HEK293 (cell line): Measurements from ENCODE around the gene ZC3H18.

Experiments
- CTCF ChIA-PET: fragments of 350-600 bp; formaldehyde crosslinking; extraction: SDS; loops from one replicate; lab custom pipeline; 2021; ENCODE audit warnings: antibody characterized with exemption; lab: Yijun Ruan, JAX
- POLR2A ChIA-PET: fragments of 300-600 bp; formaldehyde crosslinking; extraction: SDS; loops from one replicate; lab custom pipeline; 2020; ENCODE audit warnings: antibody characterized with exemption, inconsistent platforms; lab: Yijun Ruan, JAX
- H3K27ac ChIP-seq: fragments of 200-500 bp; sonication (Bioruptor generic); 2 replicates; pipeline ENCODE4 v1.5.1; 2014; ENCODE audit warnings: low read depth, low read length, control low read depth, inconsistent platforms; ENCODE audit errors: extremely low read depth
- H3K36me3 ChIP-seq, 2 experiments: fragments of 200-500 bp in 1 of 2; sonication (Bioruptor generic) in 1 of 2; 1 replicate in 1 of 2; 2 replicates in 1 of 2; pipeline ENCODE4 v1.5.1; 2014 to 2017; ENCODE audit warnings: inconsistent platforms in 2 of 2, low read length in 2 of 2; ENCODE audit not compliant: control insufficient read depth in 2 of 2, insufficient read depth in 1 of 2
- H3K4me1 ChIP-seq: fragments of 200-500 bp; sonication (Bioruptor generic); 2 replicates; pipeline ENCODE4 v1.5.1; 2014; ENCODE audit warnings: mild to moderate bottlenecking, low read length, inconsistent platforms; ENCODE audit not compliant: control insufficient read depth, insufficient read depth
- H3K4me3 ChIP-seq: 2 replicates; pipeline ENCODE4 v1.5.1; 2011; ENCODE audit warnings: low read depth, mild to moderate bottlenecking, control low read depth, low read length, moderate library complexity
- H3K9me3 ChIP-seq: fragments of 200-500 bp; sonication (Bioruptor generic); 2 replicates; pipeline ENCODE4 v1.5.1; 2014; ENCODE audit warnings: low read depth, low read length, inconsistent platforms; ENCODE audit not compliant: control insufficient read depth, insufficient read depth
- EGR2 ChIP-seq: fragments of 450-650 bp; formaldehyde crosslinking; IDR thresholded peaks from 2 replicates; pipeline ENCODE4 v1.5.1; 2016; ENCODE audit warnings: low read depth, missing biosample characterization, missing genetic modification characterization
- KLF1 ChIP-seq: fragments of 450-650 bp; formaldehyde crosslinking; IDR thresholded peaks from 2 replicates; pipeline ENCODE4 v1.5.1; 2016; ENCODE audit warnings: missing biosample characterization, missing genetic modification characterization
- MYNN ChIP-seq: fragments of 450-650 bp; formaldehyde crosslinking; IDR thresholded peaks from 2 replicates; pipeline ENCODE4 v1.5.1; 2016; ENCODE audit warnings: missing biosample characterization, missing genetic modification characterization, borderline replicate concordance
- PBX3 ChIP-seq: sonication (generic); formaldehyde crosslinking; IDR thresholded peaks from 2 replicates; pipeline ENCODE4 v1.8.1; 2022; ENCODE audit warnings: mild to moderate bottlenecking, moderate library complexity, missing genetic modification reagents
- SP3 ChIP-seq: fragments of 450-650 bp; formaldehyde crosslinking; IDR thresholded peaks from 2 replicates; pipeline ENCODE4 v1.5.1; 2016; ENCODE audit warnings: missing biosample characterization, missing genetic modification characterization
- YY2 ChIP-seq: fragments of 450-650 bp; formaldehyde crosslinking; IDR thresholded peaks from 2 replicates; pipeline ENCODE4 v1.5.1; 2016; ENCODE audit warnings: missing biosample characterization, missing genetic modification characterization
- ZBTB1 ChIP-seq: fragments of 450-650 bp; formaldehyde crosslinking; IDR thresholded peaks from 2 replicates; pipeline ENCODE4 v1.5.1; 2016; ENCODE audit warnings: missing biosample characterization, missing genetic modification characterization
- ZBTB17 ChIP-seq: fragments of 450-650 bp; formaldehyde crosslinking; IDR thresholded peaks from 2 replicates; pipeline ENCODE4 v1.5.1; 2016; ENCODE audit warnings: missing biosample characterization, missing genetic modification characterization
- ZBTB20 ChIP-seq: fragments of 450-650 bp; formaldehyde crosslinking; IDR thresholded peaks from 2 replicates; pipeline ENCODE4 v1.5.1; 2016; ENCODE audit warnings: missing biosample characterization, missing genetic modification characterization
- ZNF138 ChIP-seq: fragments of 450-650 bp; formaldehyde crosslinking; IDR thresholded peaks from 2 replicates; pipeline ENCODE4 v1.5.1; 2016; ENCODE audit warnings: missing biosample characterization, missing genetic modification characterization, borderline replicate concordance
- ZNF146 ChIP-seq: fragments of 450-650 bp; formaldehyde crosslinking; IDR thresholded peaks from 2 replicates; pipeline ENCODE4 v1.5.1; 2016; ENCODE audit warnings: missing biosample characterization, missing genetic modification characterization
- ZNF155 ChIP-seq: fragments of 450-650 bp; formaldehyde crosslinking; IDR thresholded peaks from 2 replicates; pipeline ENCODE4 v1.5.1; 2016; ENCODE audit warnings: missing biosample characterization, missing genetic modification characterization
- ZNF214 ChIP-seq: fragments of 450-650 bp; formaldehyde crosslinking; IDR thresholded peaks from 2 replicates; pipeline ENCODE4 v1.5.1; 2017; ENCODE audit warnings: missing biosample characterization, mild to moderate bottlenecking, missing genetic modification characterization, borderline replicate concordance
- ZNF416 ChIP-seq: fragments of 450-650 bp; formaldehyde crosslinking; IDR thresholded peaks from 2 replicates; pipeline ENCODE4 v1.5.1; 2016; ENCODE audit warnings: missing biosample characterization, missing genetic modification characterization
- ZNF433 ChIP-seq: fragments of 450-650 bp; formaldehyde crosslinking; IDR thresholded peaks from 2 replicates; pipeline ENCODE4 v1.5.1; 2016; ENCODE audit warnings: missing biosample characterization, missing genetic modification characterization, low read depth
- ZNF585B ChIP-seq: fragments of 450-650 bp; formaldehyde crosslinking; IDR thresholded peaks from 2 replicates; pipeline ENCODE4 v1.5.1; 2016; ENCODE audit warnings: missing biosample characterization, missing genetic modification characterization
- ZNF626 ChIP-seq: fragments of 450-650 bp; sonication (Bioruptor Pico); formaldehyde crosslinking; IDR thresholded peaks from 2 replicates; pipeline ENCODE4 v1.5.1; 2018; ENCODE audit warnings: missing biosample characterization, missing genetic modification characterization, inconsistent platforms
- ZNF701 ChIP-seq: fragments of 450-650 bp; formaldehyde crosslinking; IDR thresholded peaks from 2 replicates; pipeline ENCODE4 v1.5.1; 2016; ENCODE audit warnings: missing biosample characterization, missing genetic modification characterization
- ZNF776 ChIP-seq: fragments of 450-650 bp; formaldehyde crosslinking; IDR thresholded peaks from 2 replicates; pipeline ENCODE4 v1.5.0; 2017; ENCODE audit warnings: missing biosample characterization, missing genetic modification characterization, borderline replicate concordance
- ZNF785 ChIP-seq: fragments of 450-650 bp; formaldehyde crosslinking; IDR thresholded peaks from 2 replicates; pipeline ENCODE4 v1.5.1; 2016; ENCODE audit warnings: missing biosample characterization, missing genetic modification characterization
- TF ChIP-seq, protein P1 (sequence below): fragments of 450-650 bp; formaldehyde crosslinking; IDR thresholded peaks from 2 replicates; pipeline ENCODE4 v1.5.1; 2016; ENCODE audit warnings: missing biosample characterization, missing genetic modification characterization
- TF ChIP-seq, protein P2 (sequence below): fragments of 450-650 bp; formaldehyde crosslinking; conservative IDR thresholded peaks from 2 replicates; pipeline ENCODE4 v1.5.1; 2016; ENCODE audit warnings: low read depth, missing biosample characterization, missing genetic modification characterization

The ZC3H18 gene

GRCh38 chr16:88593489-88593888 is 23.3 kb downstream of the ZC3H18 start:
- TF ChIP-seq ZBTB1 (tag by site-specific recombination) (no peak), PBX3 (no peak), ZBTB20 (tag by site-specific recombination) (no peak), ZNF155 (tag by site-specific recombination) (no peak), ZNF214 (tag by site-specific recombination) (no peak), KLF1 (tag by site-specific recombination) (no peak), SP3 (tag by site-specific recombination) (no peak), ZNF146 (no peak), EGR2 (tag by site-specific recombination) (no peak), ZNF701 (tag by site-specific recombination) (no peak), ZNF416 (tag by site-specific recombination) (no peak)
- ChIA-PET POLR2A (no interaction called here), CTCF (interaction anchor here (0.7 kb wide), 1 partner anchor 24 kb away, joined by 5 read pairs; no protein-coding TSS in a partner anchor)
- no peaks in the 10 kb centered on the region for H3K9me3 ChIP-seq
- no peak overlapping the region for H3K4me3 ChIP-seq
- H3K27ac ChIP-seq: no peak overlapping the region
- no peaks in the 10 kb centered on the region for H3K4me1 ChIP-seq
- peaks cover 10 to 59% of the 10 kb centered on the region in 2 experiments; a peak in 2 of 3 replicates for H3K36me3 ChIP-seq

GRCh38 chr16:88593910-88594309 is 23.7 kb downstream of the ZC3H18 start:
- POLR2A ChIA-PET: no interaction called here
- H3K4me3 ChIP-seq: no peak overlapping the region
- CTCF ChIA-PET: interaction anchor here (0.7 kb wide), 1 partner anchor 24 kb away, joined by 5 read pairs; no protein-coding TSS in a partner anchor
- TF ChIP-seq, protein P1, sequence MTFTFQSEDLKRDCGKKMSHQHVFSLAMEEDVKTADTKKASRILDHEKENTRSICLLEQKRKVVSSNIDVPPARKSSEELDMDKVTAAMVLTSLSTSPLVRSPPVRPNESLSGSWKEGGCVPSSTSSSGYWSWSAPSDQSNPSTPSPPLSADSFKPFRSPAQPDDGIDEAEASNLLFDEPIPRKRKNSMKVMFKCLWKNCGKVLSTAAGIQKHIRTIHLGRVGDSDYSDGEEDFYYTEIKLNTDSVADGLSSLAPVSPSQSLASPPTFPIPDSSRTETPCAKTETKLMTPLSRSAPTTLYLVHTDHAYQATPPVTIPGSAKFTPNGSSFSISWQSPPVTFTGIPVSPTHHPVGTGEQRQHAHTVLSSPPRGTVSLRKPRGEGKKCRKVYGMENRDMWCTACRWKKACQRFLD (tag by site-specific recombination): no peak
- TF ChIP-seq ZNF776 (tag by site-specific recombination): no peak
- no peak for TF ChIP-seq ZBTB17
- no peak for TF ChIP-seq ZNF138 (tag by site-specific recombination)
- TF ChIP-seq YY2 (tag by site-specific recombination): no peak
- TF ChIP-seq ZNF433 (tag by site-specific recombination): no peak
- no peak for TF ChIP-seq ZNF626 (tag by site-specific recombination)
- TF ChIP-seq, protein P2, sequence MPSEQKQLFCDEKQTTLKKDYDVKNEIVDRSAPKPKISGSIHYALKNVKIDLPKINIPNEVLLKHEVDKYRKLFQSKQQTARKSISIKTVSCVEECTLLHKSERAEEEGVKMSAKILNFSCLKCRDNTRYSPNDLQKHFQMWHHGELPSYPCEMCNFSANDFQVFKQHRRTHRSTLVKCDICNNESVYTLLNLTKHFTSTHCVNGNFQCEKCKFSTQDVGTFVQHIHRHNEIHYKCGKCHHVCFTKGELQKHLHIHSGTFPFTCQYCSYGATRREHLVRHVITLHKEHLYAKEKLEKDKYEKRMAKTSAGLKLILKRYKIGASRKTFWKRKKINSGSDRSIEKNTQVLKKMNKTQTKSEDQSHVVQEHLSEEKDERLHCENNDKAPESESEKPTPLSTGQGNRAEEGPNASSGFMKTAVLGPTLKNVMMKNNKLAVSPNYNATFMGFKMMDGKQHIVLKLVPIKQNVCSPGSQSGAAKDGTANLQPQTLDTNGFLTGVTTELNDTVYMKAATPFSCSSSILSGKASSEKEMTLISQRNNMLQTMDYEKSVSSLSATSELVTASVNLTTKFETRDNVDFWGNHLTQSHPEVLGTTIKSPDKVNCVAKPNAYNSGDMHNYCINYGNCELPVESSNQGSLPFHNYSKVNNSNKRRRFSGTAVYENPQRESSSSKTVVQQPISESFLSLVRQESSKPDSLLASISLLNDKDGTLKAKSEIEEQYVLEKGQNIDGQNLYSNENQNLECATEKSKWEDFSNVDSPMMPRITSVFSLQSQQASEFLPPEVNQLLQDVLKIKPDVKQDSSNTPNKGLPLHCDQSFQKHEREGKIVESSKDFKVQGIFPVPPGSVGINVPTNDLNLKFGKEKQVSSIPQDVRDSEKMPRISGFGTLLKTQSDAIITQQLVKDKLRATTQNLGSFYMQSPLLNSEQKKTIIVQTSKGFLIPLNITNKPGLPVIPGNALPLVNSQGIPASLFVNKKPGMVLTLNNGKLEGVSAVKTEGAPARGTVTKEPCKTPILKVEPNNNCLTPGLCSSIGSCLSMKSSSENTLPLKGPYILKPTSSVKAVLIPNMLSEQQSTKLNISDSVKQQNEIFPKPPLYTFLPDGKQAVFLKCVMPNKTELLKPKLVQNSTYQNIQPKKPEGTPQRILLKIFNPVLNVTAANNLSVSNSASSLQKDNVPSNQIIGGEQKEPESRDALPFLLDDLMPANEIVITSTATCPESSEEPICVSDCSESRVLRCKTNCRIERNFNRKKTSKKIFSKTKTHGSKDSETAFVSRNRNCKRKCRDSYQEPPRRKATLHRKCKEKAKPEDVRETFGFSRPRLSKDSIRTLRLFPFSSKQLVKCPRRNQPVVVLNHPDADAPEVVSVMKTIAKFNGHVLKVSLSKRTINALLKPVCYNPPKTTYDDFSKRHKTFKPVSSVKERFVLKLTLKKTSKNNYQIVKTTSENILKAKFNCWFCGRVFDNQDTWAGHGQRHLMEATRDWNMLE (tag by site-specific recombination): no peak
- no peak for TF ChIP-seq ZNF585B (tag by site-specific recombination)
- no peak for TF ChIP-seq KLF1 (tag by site-specific recombination)
- no peak for TF ChIP-seq ZNF785 (tag by site-specific recombination)
- TF ChIP-seq MYNN: no peak
- no peaks in the 10 kb centered on the region for H3K9me3 ChIP-seq
- peaks cover 10 to 59% of the 10 kb centered on the region in 2 experiments; a peak in 2 of 3 replicates for H3K36me3 ChIP-seq
- no peaks in the 10 kb centered on the region for H3K4me1 ChIP-seq
- H3K27ac ChIP-seq: no peak overlapping the region
